ENCODE data around the gene MUC2. TPM values are rescaled to one million over a fixed set of nuclear protein-coding genes. Genes with fewer than 3 reads are reported as not detected.

MUC2 gene
- total RNA-seq, 1 experiment from 2014 or later: 0.47 TPM

DNA sequence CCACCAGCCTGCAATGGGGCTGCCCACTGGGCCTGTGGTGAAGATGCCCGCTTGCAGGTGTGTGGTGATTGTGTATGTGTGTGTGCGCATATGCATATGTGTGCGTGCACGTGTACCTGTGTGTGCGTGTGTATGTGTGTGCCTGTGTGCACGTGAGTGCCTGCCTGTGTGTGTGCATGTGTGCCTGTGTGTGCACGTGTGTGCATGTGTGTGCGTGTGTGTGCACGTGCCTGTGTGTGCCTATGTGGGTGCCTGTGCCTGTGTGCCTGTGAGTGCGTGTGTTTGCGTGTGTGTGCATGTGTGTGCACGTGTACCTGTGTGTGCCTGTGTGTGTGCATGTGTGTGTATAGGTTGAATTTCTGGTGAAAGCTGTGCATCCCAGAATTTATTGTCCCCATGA, 35.8 kb upstream of the MUC2 start (continued):
- no peak for TF ChIP-seq CBX3 (IDR thresholded peaks at IDR 0.05; ENCODE audit: low read depth)
- TF ChIP-seq, protein P1, sequence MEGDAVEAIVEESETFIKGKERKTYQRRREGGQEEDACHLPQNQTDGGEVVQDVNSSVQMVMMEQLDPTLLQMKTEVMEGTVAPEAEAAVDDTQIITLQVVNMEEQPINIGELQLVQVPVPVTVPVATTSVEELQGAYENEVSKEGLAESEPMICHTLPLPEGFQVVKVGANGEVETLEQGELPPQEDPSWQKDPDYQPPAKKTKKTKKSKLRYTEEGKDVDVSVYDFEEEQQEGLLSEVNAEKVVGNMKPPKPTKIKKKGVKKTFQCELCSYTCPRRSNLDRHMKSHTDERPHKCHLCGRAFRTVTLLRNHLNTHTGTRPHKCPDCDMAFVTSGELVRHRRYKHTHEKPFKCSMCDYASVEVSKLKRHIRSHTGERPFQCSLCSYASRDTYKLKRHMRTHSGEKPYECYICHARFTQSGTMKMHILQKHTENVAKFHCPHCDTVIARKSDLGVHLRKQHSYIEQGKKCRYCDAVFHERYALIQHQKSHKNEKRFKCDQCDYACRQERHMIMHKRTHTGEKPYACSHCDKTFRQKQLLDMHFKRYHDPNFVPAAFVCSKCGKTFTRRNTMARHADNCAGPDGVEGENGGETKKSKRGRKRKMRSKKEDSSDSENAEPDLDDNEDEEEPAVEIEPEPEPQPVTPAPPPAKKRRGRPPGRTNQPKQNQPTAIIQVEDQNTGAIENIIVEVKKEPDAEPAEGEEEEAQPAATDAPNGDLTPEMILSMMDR (IDR thresholded peaks at IDR 0.05 in 2 of 3, conservative IDR thresholded peaks at IDR 0.05 in 1 of 3; ENCODE audit: borderline replicate concordance in 1 of 3, insufficient read depth in 1 of 3, low read depth in 2 of 3, low read length in 2 of 3): no peak

DNA sequence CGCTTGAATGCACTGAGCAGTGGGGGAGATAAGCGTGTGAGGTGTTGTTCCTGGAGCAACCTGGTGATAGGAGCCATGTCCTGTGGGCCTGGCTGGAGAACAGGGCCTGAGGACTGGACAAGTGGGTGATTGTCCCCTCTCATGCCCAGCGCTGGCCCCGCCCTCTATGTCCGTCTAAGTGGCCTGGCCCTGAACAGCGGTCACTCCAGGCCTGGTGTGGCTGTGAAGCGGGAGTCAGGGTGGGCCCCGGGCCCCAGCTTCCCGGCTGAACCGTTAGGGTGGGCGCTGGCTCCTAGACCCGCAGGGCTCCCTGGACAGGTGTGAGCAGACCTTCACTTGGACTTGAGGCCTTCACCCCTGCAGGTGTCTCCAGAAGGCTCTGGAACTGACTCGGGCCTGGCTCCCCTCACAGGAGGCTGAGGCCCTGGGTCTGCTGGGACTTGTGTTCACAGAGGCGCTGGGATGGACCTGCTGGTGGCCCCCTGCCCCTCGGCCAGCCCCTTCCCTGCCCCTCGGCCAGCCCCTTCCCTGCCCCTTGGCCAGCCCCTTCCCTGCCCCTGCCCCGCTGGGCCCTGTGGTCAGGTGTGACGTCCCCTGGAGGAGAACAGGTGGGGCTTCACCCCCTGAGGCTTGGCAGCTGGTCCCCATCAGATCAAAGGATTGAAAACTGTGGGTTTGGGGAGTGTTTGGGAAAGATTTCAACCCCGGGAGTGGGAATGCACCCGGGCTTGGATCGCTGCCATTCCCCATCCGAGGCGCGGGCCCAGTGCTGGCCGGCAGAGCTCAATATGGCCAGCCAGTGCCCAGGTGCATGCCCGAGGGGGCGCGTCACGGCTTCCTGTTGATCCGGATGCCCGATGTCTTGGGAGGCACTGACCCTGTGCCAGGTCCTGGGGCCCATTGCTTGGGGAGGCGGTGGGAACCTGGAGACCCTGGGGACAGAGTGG, 34.9 kb upstream of the MUC2 start:
- ATAC-seq (no peak), DNase-seq (ENCODE audit: low read depth, low spot score) (no peak)
- intact Hi-C loops (cut with micrococcal nuclease): no loop called here
- POLR2A ChIA-PET: no interaction called here
- CTCF ChIA-PET: no interaction called here
- Histone ChIP-seq H3K9me3 (ENCODE audit: control insufficient read depth in 1 of 2, insufficient read depth in 1 of 2, low read depth in 1 of 2, low read length in 2 of 2) (no peaks in the 10 kb centered on the region), H3K4me1 (ENCODE audit: control insufficient read depth in 1 of 2, insufficient read depth in 2 of 2, low read length in 2 of 2) (no peaks in the 10 kb centered on the region), H3K27me3 (ENCODE audit: insufficient read depth, low read length) (no peaks in the 10 kb centered on the region), H3K9me2 (ENCODE audit: insufficient read depth) (no peaks in the 10 kb centered on the region), H2AFZ (ENCODE audit: low read depth, low read length, poor library complexity, severe bottlenecking) (no peak overlapping the region), H3K4me2 (ENCODE audit: low read length) (no peak overlapping the region), H4K20me1 (ENCODE audit: insufficient read depth) (no peaks in the 10 kb centered on the region), H3K4me3 (replicated peaks in 1 of 2; ENCODE audit: low read depth in 1 of 2, low read length in 2 of 2) (no peak overlapping the region), H3K9ac (ENCODE audit: low read length) (no peak overlapping the region), H3K79me2 (ENCODE audit: insufficient read depth, low read length) (no peaks in the 10 kb centered on the region), H3K36me3 (ENCODE audit: control insufficient read depth in 1 of 2, insufficient read depth in 2 of 2, low read length in 2 of 2) (no peaks in the 10 kb centered on the region), H3K27ac (ENCODE audit: low read depth, low read length) (no peak overlapping the region)
- no peak for TF ChIP-seq SIN3A (IDR thresholded peaks at IDR 0.05; ENCODE audit: low read depth)
- no peak for TF ChIP-seq POLR2A (IDR thresholded peaks at IDR 0.05; ENCODE audit: borderline replicate concordance, extremely low read depth, insufficient read depth, insufficient read length)
- no peak for TF ChIP-seq JUND (IDR thresholded peaks at IDR 0.05)
- no peak for TF ChIP-seq FOSL1 (IDR thresholded peaks at IDR 0.05; ENCODE audit: low read depth)
- no TSS peak for BruUV-seq (replicated peaks)
- RAD21 ChIA-PET (ENCODE audit: low non-redundant PET in 1 of 2, low total read pairs in 2 of 2, uncharacterized antibody in 2 of 2, unreplicated experiment in 2 of 2): no interaction called here
